DMS114 treated with DMSO at 0.1 percent for 48 hours (cell line): ENCODE results near the gene OR1L4.

Experiments used
- DNase-seq: peaks from one replicate; lab custom pipeline; 2025; ENCODE audit not compliant: unreplicated experiment; lab: John Stamatoyannopoulos, UW

Gene OR1L4, protein sequence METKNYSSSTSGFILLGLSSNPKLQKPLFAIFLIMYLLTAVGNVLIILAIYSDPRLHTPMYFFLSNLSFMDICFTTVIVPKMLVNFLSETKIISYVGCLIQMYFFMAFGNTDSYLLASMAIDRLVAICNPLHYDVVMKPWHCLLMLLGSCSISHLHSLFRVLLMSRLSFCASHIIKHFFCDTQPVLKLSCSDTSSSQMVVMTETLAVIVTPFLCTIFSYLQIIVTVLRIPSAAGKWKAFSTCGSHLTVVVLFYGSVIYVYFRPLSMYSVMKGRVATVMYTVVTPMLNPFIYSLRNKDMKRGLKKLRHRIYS

DNA sequence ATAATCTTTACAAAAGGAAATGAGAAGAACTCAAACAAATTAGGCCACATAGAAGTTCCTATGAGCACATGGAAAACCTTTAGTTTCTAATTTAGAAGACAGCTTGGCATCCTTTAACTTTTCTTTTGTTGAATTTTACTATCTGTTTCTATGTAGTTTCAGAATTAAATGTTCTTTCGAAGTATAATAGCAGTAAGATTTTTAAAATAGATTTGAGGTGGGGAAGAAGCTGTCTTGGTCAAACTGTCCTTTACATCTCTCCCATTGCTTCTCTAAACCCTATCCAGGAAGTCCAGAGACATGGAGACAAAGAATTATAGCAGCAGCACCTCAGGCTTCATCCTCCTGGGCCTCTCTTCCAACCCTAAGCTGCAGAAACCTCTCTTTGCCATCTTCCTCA is at the start of gene OR1L4:
Gene OR1L4 (plus strand): TSS at position 301 of the 400 bp plus-strand sequence. CDS start 0 bp downstream, at position 301.
- no peak for DNase-seq

DNA sequence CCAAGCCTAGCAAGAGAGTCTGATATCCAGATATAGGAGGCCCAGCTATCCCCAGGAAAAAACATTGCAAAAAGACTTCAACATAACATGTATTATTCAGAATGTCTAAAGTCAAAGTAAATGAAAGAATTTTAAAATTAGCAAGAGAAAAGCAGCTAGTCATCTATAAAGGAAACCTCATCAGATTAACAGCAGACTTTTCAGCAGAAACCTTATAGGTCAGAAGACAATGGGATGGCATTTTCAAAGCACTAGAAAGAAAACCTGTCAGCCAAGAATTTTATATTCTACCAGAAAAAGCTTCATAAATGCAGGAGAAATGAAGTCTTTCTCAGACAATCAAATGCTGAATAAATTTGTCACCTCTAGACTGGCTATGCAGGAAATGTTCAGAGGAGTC is 38.9 kb upstream of the OR1L4 start:
- no peak for DNase-seq

GRCh38 chr9:122695696-122696095 is 28.1 kb upstream of the OR1L4 start:
- DNase-seq, result no peak

DNA sequence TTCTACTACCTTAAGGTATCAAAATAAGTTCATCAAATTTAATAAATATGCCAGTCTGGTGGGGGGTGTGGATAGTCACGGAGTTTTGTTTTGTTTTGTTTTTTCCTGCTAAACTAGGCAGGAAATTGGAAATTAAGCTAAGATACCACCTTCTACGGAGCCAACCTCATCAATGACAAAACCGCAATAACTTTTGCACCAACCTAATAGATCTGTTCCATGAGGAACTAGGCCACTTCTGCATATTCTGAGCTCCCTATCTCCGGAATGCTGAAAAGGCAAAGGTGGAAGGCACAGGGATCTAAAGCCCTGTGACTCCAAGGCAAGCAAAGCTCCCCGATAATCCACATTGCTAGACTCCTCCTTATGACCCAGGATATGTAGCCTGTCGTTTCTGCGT is 5.8 kb upstream of the OR1L4 start:
- no peak for DNase-seq

- DNase-seq, result no peak
These were observed 4.6 kb upstream of the OR1L4 start for GRCh38 chr9:122719218-122719617.

GRCh38 chr9:122742003-122742402 is 18.2 kb downstream of the OR1L4 start, which contains the start of gene OR1L6:
OR1L6 (plus strand) TSS chr9:122742303; CDS start chr9:122749848, 7,545 bp downstream.
- DNase-seq, result no peak

GRCh38 chr9:122754825-122755224 is 31.0 kb downstream of the OR1L4 start:
- no peak for DNase-seq

GRCh38 chr9:122767817-122768216 is 44.0 kb downstream of the OR1L4 start:
- DNase-seq, result no peak
